Neural cell (in vitro differentiated cells): ENCODE results near the gene COL23A1. TPM values are rescaled to one million over a fixed set of nuclear protein-coding genes. Genes with fewer than 3 reads are reported as not detected.

Experiments
- H2AFZ ChIP-seq: fragments of 200-600, 300-800 bp; sonication (generic), shearing (Covaris generic); 2 replicates; pipeline ENCODE4 v1.6.0; 2014; ENCODE audit warnings: low read depth, mild to moderate bottlenecking, antibody characterized with exemption, low read length, moderate library complexity
- H3F3A ChIP-seq: fragments of 200-600 bp; shearing (Covaris generic); 2 replicates; pipeline ENCODE4 v1.6.1; 2016; ENCODE audit warnings: mild to moderate bottlenecking, moderate library complexity, mixed read lengths, antibody characterized with exemption, low read length; ENCODE audit not compliant: insufficient read depth, poor library complexity, severe bottlenecking
- H3K27ac ChIP-seq: fragments of 200-600, 300-800 bp; sonication (generic), shearing (Covaris generic); 2 replicates; pipeline ENCODE4 v1.5.1; 2014; ENCODE audit warnings: mild to moderate bottlenecking, low read length, moderate library complexity
- H3K27me3 ChIP-seq: fragments of 300-800, 200-600 bp; sonication (generic), shearing (Covaris generic); 2 replicates; pipeline ENCODE4 v1.6.0; 2014; ENCODE audit warnings: mild to moderate bottlenecking, low read depth, low read length, moderate library complexity; ENCODE audit not compliant: insufficient read depth
- H3K36me3 ChIP-seq: fragments of 300-800, 200-600 bp; sonication (generic), shearing (Covaris generic); 2 replicates; pipeline ENCODE4 v1.5.1; 2014; ENCODE audit warnings: mild to moderate bottlenecking, antibody characterized with exemption, low read length, moderate library complexity; ENCODE audit not compliant: insufficient read depth
- H3K4me2 ChIP-seq: fragments of 300-800, 200-600 bp; sonication (generic), shearing (Covaris generic); 2 replicates; pipeline ENCODE4 v1.6.0; 2014; ENCODE audit warnings: mild to moderate bottlenecking, low read length
- H3K4me3 ChIP-seq: fragments of 300-800, 200-600 bp; sonication (generic), shearing (Covaris generic); 2 replicates; pipeline ENCODE4 v1.5.1; 2014; ENCODE audit warnings: mild to moderate bottlenecking, low read length, moderate library complexity
- H3K79me2 ChIP-seq: fragments of 200-600 bp; shearing (Covaris generic); replicated peaks from 2 replicates; pipeline ENCODE4 v1.6.0; 2014; ENCODE audit warnings: mild to moderate bottlenecking, low read length, moderate library complexity; ENCODE audit not compliant: insufficient read depth
- H3K9ac ChIP-seq: fragments of 300-800, 200-600 bp; sonication (generic), shearing (Covaris generic); 2 replicates; pipeline ENCODE4 v1.6.1; 2016; ENCODE audit warnings: mild to moderate bottlenecking, low read length, mixed read lengths
- H3K9me2 ChIP-seq: fragments of 200-600 bp; shearing (Covaris generic); 2 replicates; pipeline ENCODE4 v1.6.1; 2016; ENCODE audit warnings: mild to moderate bottlenecking, low read length, mixed read lengths; ENCODE audit not compliant: insufficient read depth
- H3K9me3 ChIP-seq: fragments of 200-600, 300-800 bp; sonication (generic), shearing (Covaris generic); 2 replicates; pipeline ENCODE4 v1.6.1; 2016; ENCODE audit warnings: mild to moderate bottlenecking, mixed run types, low read length, moderate library complexity, mixed read lengths
- H4K20me1 ChIP-seq: fragments of 200-600 bp; shearing (Covaris generic); 2 replicates; pipeline ENCODE4 v1.6.1; 2016; ENCODE audit warnings: mild to moderate bottlenecking, mixed run types; ENCODE audit not compliant: insufficient read depth
- EP300 ChIP-seq: fragments of 450-650 bp; conservative IDR thresholded peaks from 2 replicates; pipeline ENCODE4 v1.6.1; 2014; ENCODE audit warnings: antibody characterized with exemption, mild to moderate bottlenecking, moderate library complexity; ENCODE audit not compliant: poor library complexity, severe bottlenecking
- EZH2 ChIP-seq: fragments of 200-600, 300-800 bp; shearing (Covaris generic), sonication (generic); IDR thresholded peaks from 2 replicates; pipeline ENCODE4 v1.6.1; 2014; ENCODE audit warnings: antibody characterized with exemption, low read length, borderline replicate concordance, mild to moderate bottlenecking; ENCODE audit not compliant: insufficient read depth, poor library complexity, severe bottlenecking
- MXI1 ChIP-seq: fragments of 450-650 bp; conservative IDR thresholded peaks from 2 replicates; pipeline ENCODE4 v1.6.1; 2014; ENCODE audit warnings: antibody characterized with exemption, mild to moderate bottlenecking; ENCODE audit not compliant: poor library complexity, severe bottlenecking
- POLR2AphosphoS5 ChIP-seq: IDR thresholded peaks from 2 replicates; pipeline ENCODE4 v1.6.1; 2012
- RAD21 ChIP-seq: fragments of 450-650 bp; conservative IDR thresholded peaks from 2 replicates; pipeline ENCODE4 v1.6.1; 2014; ENCODE audit warnings: antibody characterized with exemption, mild to moderate bottlenecking, moderate library complexity
- REST ChIP-seq: IDR thresholded peaks from 2 replicates; pipeline ENCODE4 v1.6.1; 2012; ENCODE audit warnings: borderline replicate concordance
- SMC3 ChIP-seq: fragments of 450-650 bp; conservative IDR thresholded peaks from 2 replicates; pipeline ENCODE4 v1.6.1; 2014; ENCODE audit warnings: antibody characterized with exemption, mild to moderate bottlenecking, moderate library complexity; ENCODE audit not compliant: poor library complexity
- TAF1 ChIP-seq: IDR thresholded peaks from 2 replicates; pipeline ENCODE4 v1.6.1; 2012; ENCODE audit warnings: low read depth
- polyA plus RNA-seq: library from polyadenylated mRNA; depleted of rRNA; stranded (reverse); fragments of >200 nt; gene quantifications from 2 replicates; pipeline ENCODE4 v1.2.3, GENCODE V29; 2014
- TF ChIP-seq, protein P1 (sequence below): fragments of 450-650 bp; IDR thresholded peaks from 2 replicates; pipeline ENCODE4 v1.5.1; 2014; ENCODE audit warnings: antibody characterized with exemption, mild to moderate bottlenecking, moderate library complexity; ENCODE audit not compliant: poor library complexity, severe bottlenecking

COL23A1 gene
- polyA plus RNA-seq, 1 donor from 2014 or later = not detected

DNA sequence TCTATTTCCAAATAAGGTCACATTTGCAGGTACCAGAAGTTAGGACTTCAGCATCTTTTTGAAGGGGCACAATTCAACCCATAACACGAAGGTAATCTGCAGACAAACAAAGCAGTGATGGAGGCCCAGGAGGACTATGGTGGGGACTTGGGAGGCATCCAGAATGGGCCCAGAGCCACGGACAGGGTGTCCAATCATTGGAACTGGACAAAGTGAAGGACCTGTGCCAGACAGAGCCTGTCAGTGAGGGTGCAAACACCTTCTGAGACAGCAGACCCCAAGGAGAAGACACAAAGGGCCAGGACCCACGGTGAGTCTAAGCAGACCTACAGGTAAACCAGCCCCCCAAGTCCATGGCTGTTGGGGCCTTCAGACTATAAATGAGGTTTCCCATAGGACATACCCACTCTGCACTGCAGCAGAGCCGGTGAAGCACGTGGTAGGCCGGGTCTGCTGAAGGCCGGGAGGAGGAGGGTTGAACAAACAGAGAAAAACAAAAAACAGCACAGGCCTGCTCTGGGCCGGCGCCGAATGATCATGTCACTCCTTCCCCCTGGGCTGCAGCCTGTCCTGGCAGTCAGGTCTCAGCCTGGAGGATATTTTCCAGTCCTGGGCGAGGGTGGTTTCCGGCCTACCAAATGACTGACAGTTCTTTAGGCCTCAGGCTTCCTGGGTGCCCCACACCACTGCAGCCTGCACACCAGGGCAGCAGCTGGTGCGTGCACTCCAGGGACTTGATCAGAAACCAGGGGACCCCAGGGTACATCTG is 84.4 kb downstream of the COL23A1 start:
- Histone ChIP-seq H3K9me2 (no peaks in the 10 kb centered on the region), H3K9ac (no peak overlapping the region), H3K4me3 (no peak overlapping the region), H3K36me3 (no peaks in the 10 kb centered on the region), H4K20me1 (no peaks in the 10 kb centered on the region), H3K27ac (no peak overlapping the region), H3K9me3 (peaks cover 3% of the 10 kb centered on the region), H3K79me2 (no peaks in the 10 kb centered on the region), H2AFZ (no peak overlapping the region), H3K4me2 (no peak overlapping the region), H3K27me3 (no peaks in the 10 kb centered on the region), H3F3A (no peaks in the 10 kb centered on the region)
- TF ChIP-seq TAF1 (no peak), MXI1 (no peak), EP300 (no peak), RAD21 (no peak), EZH2 (no peak), SMC3 (no peak), POLR2AphosphoS5 (no peak), REST (no peak)
- TF ChIP-seq, protein P1, sequence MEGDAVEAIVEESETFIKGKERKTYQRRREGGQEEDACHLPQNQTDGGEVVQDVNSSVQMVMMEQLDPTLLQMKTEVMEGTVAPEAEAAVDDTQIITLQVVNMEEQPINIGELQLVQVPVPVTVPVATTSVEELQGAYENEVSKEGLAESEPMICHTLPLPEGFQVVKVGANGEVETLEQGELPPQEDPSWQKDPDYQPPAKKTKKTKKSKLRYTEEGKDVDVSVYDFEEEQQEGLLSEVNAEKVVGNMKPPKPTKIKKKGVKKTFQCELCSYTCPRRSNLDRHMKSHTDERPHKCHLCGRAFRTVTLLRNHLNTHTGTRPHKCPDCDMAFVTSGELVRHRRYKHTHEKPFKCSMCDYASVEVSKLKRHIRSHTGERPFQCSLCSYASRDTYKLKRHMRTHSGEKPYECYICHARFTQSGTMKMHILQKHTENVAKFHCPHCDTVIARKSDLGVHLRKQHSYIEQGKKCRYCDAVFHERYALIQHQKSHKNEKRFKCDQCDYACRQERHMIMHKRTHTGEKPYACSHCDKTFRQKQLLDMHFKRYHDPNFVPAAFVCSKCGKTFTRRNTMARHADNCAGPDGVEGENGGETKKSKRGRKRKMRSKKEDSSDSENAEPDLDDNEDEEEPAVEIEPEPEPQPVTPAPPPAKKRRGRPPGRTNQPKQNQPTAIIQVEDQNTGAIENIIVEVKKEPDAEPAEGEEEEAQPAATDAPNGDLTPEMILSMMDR = no peak

GRCh38 chr5:178504340-178504960 is 85.7 kb downstream of the COL23A1 start:
- Histone ChIP-seq H3K9me2 (no peaks in the 10 kb centered on the region), H4K20me1 (no peaks in the 10 kb centered on the region), H3K9ac (no peak overlapping the region), H3K27ac (no peak overlapping the region), H3K9me3 (peaks cover 3% of the 10 kb centered on the region), H3K79me2 (no peaks in the 10 kb centered on the region), H3K27me3 (no peaks in the 10 kb centered on the region), H3K36me3 (no peaks in the 10 kb centered on the region), H2AFZ (no peak overlapping the region), H3K4me3 (no peak overlapping the region), H3F3A (no peaks in the 10 kb centered on the region), H3K4me2 (no peak overlapping the region)
- no peak for TF ChIP-seq POLR2AphosphoS5
- no peak for TF ChIP-seq TAF1
- TF ChIP-seq RAD21 = no peak
- TF ChIP-seq REST = no peak
- no peak for TF ChIP-seq EP300
- no peak for TF ChIP-seq SMC3
- TF ChIP-seq EZH2 = no peak
- TF ChIP-seq, protein P1 = no peak
- no peak for TF ChIP-seq MXI1
